Naive thymus-derived CD4-positive, alpha-beta T cell (primary cell): Measurements from ENCODE around the gene WFDC5. TPM values are rescaled to one million over a fixed set of nuclear protein-coding genes. Genes with fewer than 3 reads are reported as not detected.

Experiments
- ATAC-seq: fragments of 150-1000 bp; cut with Tn5 transposase; 2 replicates; pipeline ENCODE4 v1.10.0; 2021; ENCODE audit warnings: mild to moderate bottlenecking, moderate library complexity
- CTCF ChIA-PET: fragments of 350-600 bp; sonication (Branson Sonifier 250); formaldehyde crosslinking; loops from one replicate; lab custom pipeline; 2021; ENCODE audit warnings: antibody characterized with exemption; lab: Charles Lee
- POLR2A ChIA-PET: fragments of 350-600 bp; sonication (Branson Sonifier 250); formaldehyde crosslinking; loops from one replicate; lab custom pipeline; 2021; ENCODE audit warnings: antibody characterized with exemption, inconsistent platforms; lab: Charles Lee
- DNase-seq, 9 donors: peaks; one replicate each; pipeline versions ENCODE4 v3.0.0 to v3.0.0-alpha.2; 2020 to 2022; ENCODE audit warnings: mixed read lengths in 1 of 9
- H3K27ac ChIP-seq: one replicate; pipeline ENCODE4 v1.7.0; 2013; ENCODE audit warnings: mild to moderate bottlenecking, low read depth, low read length, moderate library complexity
- H3K27me3 ChIP-seq, 2 donors: one replicate each; pipeline ENCODE4 v1.7.0; 2013; ENCODE audit warnings: low read length in 2 of 2, mild to moderate bottlenecking in 2 of 2, moderate library complexity in 2 of 2; ENCODE audit not compliant: control insufficient read depth in 2 of 2, insufficient read depth in 2 of 2
- H3K36me3 ChIP-seq, 3 experiments: 1 replicate in 2 of 3; 2 replicates in 1 of 3; pipeline ENCODE4 v1.7.0; 2013; ENCODE audit warnings: low read length in 3 of 3, mild to moderate bottlenecking in 3 of 3, moderate library complexity in 1 of 3; ENCODE audit not compliant: insufficient read depth in 3 of 3, control insufficient read depth in 2 of 3
- H3K4me1 ChIP-seq, 2 donors: one replicate each; pipeline ENCODE4 v1.7.0; 2013; ENCODE audit warnings: low read length in 2 of 2, mild to moderate bottlenecking in 2 of 2, moderate library complexity in 1 of 2; ENCODE audit not compliant: control insufficient read depth in 2 of 2, insufficient read depth in 2 of 2
- H3K4me3 ChIP-seq: 2 replicates; pipeline ENCODE4 v1.7.0; 2013; ENCODE audit warnings: mild to moderate bottlenecking, low read length
- H3K9me3 ChIP-seq, 3 experiments: 1 replicate in 2 of 3; 2 replicates in 1 of 3; pipeline ENCODE4 v1.7.0; 2013; ENCODE audit warnings: low read length in 3 of 3; ENCODE audit not compliant: control insufficient read depth in 2 of 3
- H3K27ac Mint-ChIP-seq, 9 donors: one replicate each; pipeline ENCODE4 v1.8.0; 2020 to 2022; ENCODE audit warnings: mixed read lengths in 9 of 9, mild to moderate bottlenecking in 8 of 9, moderate library complexity in 5 of 9, inconsistent platforms in 2 of 9
- H3K27me3 Mint-ChIP-seq, 5 donors: one replicate each; pipeline ENCODE4 v1.8.0; 2021 to 2022; ENCODE audit warnings: mixed read lengths in 5 of 5, mild to moderate bottlenecking in 1 of 5
- H3K36me3 Mint-ChIP-seq, 5 donors: one replicate each; pipeline ENCODE4 v1.8.0; 2020 to 2022; ENCODE audit warnings: mixed read lengths in 5 of 5, mild to moderate bottlenecking in 3 of 5, inconsistent platforms in 1 of 5
- H3K4me1 Mint-ChIP-seq, 7 donors: one replicate each; pipeline ENCODE4 v1.8.0; 2020 to 2022; ENCODE audit warnings: mixed read lengths in 7 of 7, mild to moderate bottlenecking in 3 of 7, inconsistent platforms in 1 of 7
- H3K4me3 Mint-ChIP-seq, 10 donors: one replicate each; pipeline ENCODE4 v1.8.0; 2020 to 2022; ENCODE audit warnings: mild to moderate bottlenecking in 10 of 10, mixed read lengths in 10 of 10, moderate library complexity in 6 of 10, inconsistent platforms in 2 of 10
- H3K9me3 Mint-ChIP-seq, 11 donors: one replicate each; pipeline ENCODE4 v1.8.0; 2020 to 2022; ENCODE audit warnings: mixed read lengths in 11 of 11, mild to moderate bottlenecking in 4 of 11, inconsistent platforms in 1 of 11, moderate library complexity in 1 of 11
- intact Hi-C, 2 donors: fragments of 100-400 bp; cut with micrococcal nuclease; formaldehyde crosslinking; loops; one replicate each; pipeline ENCODE4 v1.15.1; 2023
- polyA plus RNA-seq, 2 donors: library from polyadenylated mRNA; unstranded; fragments of 300-500 nt; fragmentation: Illumina TruSeq; gene quantifications; one replicate each; pipeline ENCODE4 v1.2.3, GENCODE V29; 2021
- total RNA-seq, 6 experiments: library from RNA in 5 of 6; stranded (reverse) in 5 of 6; gene quantifications; 1 replicate in 5 of 6; 2 replicates in 1 of 6; pipeline ENCODE4 v1.2.3 and lab custom pipeline; 2021 to 2026

WFDC5 gene
- total and polyA plus RNA-seq, 7 experiments from 2014 or later = not detected

GRCh38 chr20:45111799-45112471 lies 3.0 kb downstream of the WFDC5 start:
- Mint-ChIP-seq H3K27me3 (peaks cover 0 to 11% (median 2%) of the 10 kb centered on the region in 5 donors), H3K4me3 (no peak overlapping the region), H3K27ac (no peak overlapping the region), H3K4me1 (peaks cover 0 to 6% (median 4%) of the 10 kb centered on the region in 7 donors), H3K9me3 (no peaks in the 10 kb centered on the region), H3K36me3 (no peaks in the 10 kb centered on the region)
- Histone ChIP-seq H3K9me3 (no peaks in the 10 kb centered on the region), H3K4me3 (no peak overlapping the region), H3K27ac (no peak overlapping the region), H3K27me3 (no peaks in the 10 kb centered on the region), H3K4me1 (no peaks in the 10 kb centered on the region), H3K36me3 (no peaks in the 10 kb centered on the region)
- ATAC-seq (no peak), DNase-seq (no peak)
- CTCF ChIA-PET = interaction anchor here (0.6 to 2.3 kb wide), 4 partner anchors 17 to 622 kb away, joined by 3 to 8 read pairs (median 3); no protein-coding TSS in a partner anchor
- intact Hi-C loops = loop anchor here in 1 of 2 donors (1.0 to 5.0 kb wide), 2 partner anchors 101 to 425 kb away; no protein-coding TSS in a partner anchor
- POLR2A ChIA-PET = no interaction called here

GRCh38 chr20:45111285-45111684 lies 3.7 kb downstream of the WFDC5 start:
- Histone ChIP-seq H3K27me3 (no peaks in the 10 kb centered on the region), H3K27ac (no peak overlapping the region), H3K4me1 (no peaks in the 10 kb centered on the region), H3K9me3 (no peaks in the 10 kb centered on the region), H3K36me3 (no peaks in the 10 kb centered on the region), H3K4me3 (no peak overlapping the region)
- no peaks in the 10 kb centered on the region for H3K9me3 Mint-ChIP-seq
- ChIA-PET CTCF (interaction anchor here (0.6 to 2.3 kb wide), 3 partner anchors 16 to 104 kb away, joined by 3 to 8 read pairs (median 3); no protein-coding TSS in a partner anchor), POLR2A (no interaction called here)
- DNase-seq (no peak), ATAC-seq (no peak)
- intact Hi-C loops = loop anchor here in 1 of 2 donors (5.0 kb wide), 1 partner anchor 424 kb away; no protein-coding TSS in a partner anchor
- no peaks in the 10 kb centered on the region for H3K36me3 Mint-ChIP-seq
- H3K27ac Mint-ChIP-seq = no peak overlapping the region
- H3K4me3 Mint-ChIP-seq = no peak overlapping the region
- H3K27me3 Mint-ChIP-seq = peaks cover 0 to 11% (median 1%) of the 10 kb centered on the region in 5 donors
- H3K4me1 Mint-ChIP-seq = peaks cover 0 to 6% (median 1%) of the 10 kb centered on the region in 7 donors

- Mint-ChIP-seq H3K9me3 (no peaks in the 10 kb centered on the region), H3K27ac (no peak overlapping the region), H3K36me3 (no peaks in the 10 kb centered on the region), H3K27me3 (peaks cover 0 to 9% (median 0%) of the 10 kb centered on the region in 5 donors), H3K4me1 (peaks cover 0 to 6% (median 1%) of the 10 kb centered on the region in 7 donors), H3K4me3 (no peak overlapping the region)
- DNase-seq = no peak
- Histone ChIP-seq H3K4me3 (no peak overlapping the region), H3K9me3 (no peaks in the 10 kb centered on the region), H3K36me3 (no peaks in the 10 kb centered on the region), H3K27ac (no peak overlapping the region), H3K4me1 (no peaks in the 10 kb centered on the region), H3K27me3 (no peaks in the 10 kb centered on the region)
- ChIA-PET POLR2A (no interaction called here), CTCF (interaction anchor here (2.3 kb wide), 1 partner anchor 59 kb away, joined by 8 read pairs; no protein-coding TSS in a partner anchor)
- intact Hi-C loops = loop anchor here in 1 of 2 donors (5.0 kb wide), 1 partner anchor 423 kb away; no protein-coding TSS in a partner anchor
- no peak for ATAC-seq
Observed at GRCh38 chr20:45110301-45110700, 4.7 kb downstream of the WFDC5 start.

- no peaks in the 10 kb centered on the region for H3K36me3 Mint-ChIP-seq
- ATAC-seq (no peak), DNase-seq (no peak)
- ChIA-PET POLR2A (no interaction called here), CTCF (interaction anchor here (1.2 kb wide), 1 partner anchor 14 kb away, joined by 3 read pairs; no protein-coding TSS in a partner anchor)
- H3K27ac ChIP-seq = no peak overlapping the region
- H3K27me3 Mint-ChIP-seq = peaks cover 0 to 16% (median 0%) of the 10 kb centered on the region in 5 donors
- no peaks in the 10 kb centered on the region for H3K4me1 ChIP-seq
- H3K4me3 ChIP-seq = no peak overlapping the region
- H3K36me3 ChIP-seq = no peaks in the 10 kb centered on the region
- peaks cover 0 to 2% (median 0%) of the 10 kb centered on the region in 7 donors for H3K4me1 Mint-ChIP-seq
- H3K9me3 ChIP-seq = no peaks in the 10 kb centered on the region
- peak overlapping the region in 1 of 9 donors; percentile 51 for H3K27ac Mint-ChIP-seq
- intact Hi-C loops = loop anchor here in 1 of 2 donors (5.0 kb wide), 1 partner anchor 422 kb away; no protein-coding TSS in a partner anchor
- no peaks in the 10 kb centered on the region for H3K27me3 ChIP-seq
- no peaks in the 10 kb centered on the region for H3K9me3 Mint-ChIP-seq
- H3K4me3 Mint-ChIP-seq = no peak overlapping the region
Observed at GRCh38 chr20:45109634-45110033, 5.3 kb downstream of the WFDC5 start.

GRCh38 chr20:45105317-45105716 lies 9.7 kb downstream of the WFDC5 start:
- H3K4me3 Mint-ChIP-seq = no peak overlapping the region
- no peaks in the 10 kb centered on the region for H3K4me1 ChIP-seq
- peaks cover 10 to 39% (median 15%) of the 10 kb centered on the region in 5 donors for H3K27me3 Mint-ChIP-seq
- no peaks in the 10 kb centered on the region for H3K36me3 ChIP-seq
- no peak overlapping the region for H3K27ac Mint-ChIP-seq
- POLR2A ChIA-PET = no interaction called here
- H3K27me3 ChIP-seq = peaks cover 0 to 2% of the 10 kb centered on the region in 2 donors
- DNase-seq (no peak), ATAC-seq (no peak)
- H3K36me3 Mint-ChIP-seq = no peaks in the 10 kb centered on the region
- H3K4me1 Mint-ChIP-seq = peaks cover 0 to 5% (median 3%) of the 10 kb centered on the region in 7 donors
- H3K9me3 Mint-ChIP-seq = peaks cover 0 to 2% (median 0%) of the 10 kb centered on the region in 11 donors
- CTCF ChIA-PET = interaction anchor here (2.6 kb wide), 1 partner anchor 9 kb away, joined by 12 read pairs; no protein-coding TSS in a partner anchor
- H3K4me3 ChIP-seq = no peak overlapping the region
- intact Hi-C loops = no loop called here
- no peaks in the 10 kb centered on the region for H3K9me3 ChIP-seq
- no peak overlapping the region for H3K27ac ChIP-seq

- CTCF ChIA-PET = interaction anchor here (0.7 to 2.6 kb wide), 3 partner anchors 9 to 132 kb away, joined by 3 to 12 read pairs (median 4); no protein-coding TSS in a partner anchor
- no peak overlapping the region for H3K4me3 Mint-ChIP-seq
- Histone ChIP-seq H3K27me3 (peaks cover 0 to 2% of the 10 kb centered on the region in 2 donors), H3K4me3 (no peak overlapping the region), H3K4me1 (no peaks in the 10 kb centered on the region), H3K9me3 (no peaks in the 10 kb centered on the region), H3K36me3 (no peaks in the 10 kb centered on the region), H3K27ac (no peak overlapping the region)
- no peak for ATAC-seq
- H3K27ac Mint-ChIP-seq = no peak overlapping the region
- H3K27me3 Mint-ChIP-seq = peaks cover 16 to 44% (median 21%) of the 10 kb centered on the region in 5 donors
- peaks cover 0 to 2% (median 0%) of the 10 kb centered on the region in 11 donors for H3K9me3 Mint-ChIP-seq
- H3K4me1 Mint-ChIP-seq = peaks cover 0 to 6% (median 3%) of the 10 kb centered on the region in 7 donors
- intact Hi-C loops = no loop called here
- DNase-seq = no peak
- POLR2A ChIA-PET = no interaction called here
- no peaks in the 10 kb centered on the region for H3K36me3 Mint-ChIP-seq
Observed at GRCh38 chr20:45104786-45105185, 10.2 kb downstream of the WFDC5 start.
